ENCODE data around the gene RELN. TPM values are rescaled to one million over a fixed set of nuclear protein-coding genes. Genes with fewer than 3 reads are reported as not detected.

RELN gene
- total RNA-seq: 0.12 and 0.39 TPM in 2 replicates

GRCh38 chr7:103989200-103989784 lies at the start of gene RELN:
TSS of gene RELN (minus strand) at chr7:103989658. CDS start at chr7:103989356, 302 bp downstream.

DNA sequence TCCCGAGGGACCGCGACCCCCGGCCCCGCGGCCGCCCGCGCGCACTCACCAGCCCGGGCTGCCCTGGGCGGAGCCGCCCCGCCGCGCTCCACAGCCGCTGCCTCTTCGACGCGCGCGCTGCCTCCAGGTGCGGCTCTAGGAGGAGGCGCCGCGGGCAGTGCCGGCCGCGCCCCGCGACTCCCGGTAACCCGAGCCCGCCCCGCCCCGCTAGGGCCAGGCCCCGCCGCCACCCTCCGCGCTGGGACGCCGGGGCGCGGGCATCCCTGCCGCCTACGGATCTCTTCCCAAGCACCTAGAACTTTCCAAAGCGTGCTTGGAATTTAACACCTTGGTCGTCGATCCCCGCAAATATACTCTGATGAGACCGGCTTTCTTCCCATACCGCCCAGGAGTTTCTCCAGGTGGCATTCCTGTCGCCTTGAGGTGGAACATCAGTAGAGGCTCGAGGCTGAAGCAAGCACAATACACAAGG lies 543.4 kb downstream of the RELN start, which contains the start of gene SLC26A5:
SLC26A5 (minus strand) TSS at position 159 of the 472 bp plus-strand sequence. CDS start 24,693 bp downstream, outside the sequence.

Other genes starting within 250 kb of the RELN start
- 12.4 and 12.9 TPM in 2 replicates for gene ORC5, start 218.4 kb upstream of the RELN start, total RNA-seq